GM06990 (cell line): ENCODE results near the gene ZBTB22.
"Not testable (repeated sequence)": the region's sequence is repeated elsewhere in the genome, so short reads cannot be mapped to it uniquely, and the experiment has no call there.

Experiments
- DNase-seq: peaks from one replicate; pipeline ENCODE4 v3.0.0-alpha.2; 2011; ENCODE audit not compliant: insufficient read length; ENCODE audit errors: extremely low read depth
- H3K27me3 ChIP-seq: replicated peaks from 2 replicates; pipeline ENCODE4 v1.6.0; 2011; ENCODE audit warnings: low read length; ENCODE audit not compliant: control insufficient read depth, insufficient read depth
- H3K36me3 ChIP-seq: 2 replicates; pipeline ENCODE4 v1.5.1; 2011; ENCODE audit warnings: low read length; ENCODE audit not compliant: control insufficient read depth, insufficient read depth
- H3K4me3 ChIP-seq: replicated peaks from 2 replicates; pipeline ENCODE4 v1.5.1; 2011; ENCODE audit warnings: low read depth, mild to moderate bottlenecking, control low read depth, low read length
- TF ChIP-seq, protein P1 (sequence below): IDR thresholded peaks from 2 replicates; pipeline ENCODE4 v1.5.1; 2011; ENCODE audit warnings: low read length, control low read depth, mild to moderate bottlenecking, inconsistent platforms; ENCODE audit not compliant: insufficient read depth, poor library complexity, severe bottlenecking

ZBTB22 gene

DNA sequence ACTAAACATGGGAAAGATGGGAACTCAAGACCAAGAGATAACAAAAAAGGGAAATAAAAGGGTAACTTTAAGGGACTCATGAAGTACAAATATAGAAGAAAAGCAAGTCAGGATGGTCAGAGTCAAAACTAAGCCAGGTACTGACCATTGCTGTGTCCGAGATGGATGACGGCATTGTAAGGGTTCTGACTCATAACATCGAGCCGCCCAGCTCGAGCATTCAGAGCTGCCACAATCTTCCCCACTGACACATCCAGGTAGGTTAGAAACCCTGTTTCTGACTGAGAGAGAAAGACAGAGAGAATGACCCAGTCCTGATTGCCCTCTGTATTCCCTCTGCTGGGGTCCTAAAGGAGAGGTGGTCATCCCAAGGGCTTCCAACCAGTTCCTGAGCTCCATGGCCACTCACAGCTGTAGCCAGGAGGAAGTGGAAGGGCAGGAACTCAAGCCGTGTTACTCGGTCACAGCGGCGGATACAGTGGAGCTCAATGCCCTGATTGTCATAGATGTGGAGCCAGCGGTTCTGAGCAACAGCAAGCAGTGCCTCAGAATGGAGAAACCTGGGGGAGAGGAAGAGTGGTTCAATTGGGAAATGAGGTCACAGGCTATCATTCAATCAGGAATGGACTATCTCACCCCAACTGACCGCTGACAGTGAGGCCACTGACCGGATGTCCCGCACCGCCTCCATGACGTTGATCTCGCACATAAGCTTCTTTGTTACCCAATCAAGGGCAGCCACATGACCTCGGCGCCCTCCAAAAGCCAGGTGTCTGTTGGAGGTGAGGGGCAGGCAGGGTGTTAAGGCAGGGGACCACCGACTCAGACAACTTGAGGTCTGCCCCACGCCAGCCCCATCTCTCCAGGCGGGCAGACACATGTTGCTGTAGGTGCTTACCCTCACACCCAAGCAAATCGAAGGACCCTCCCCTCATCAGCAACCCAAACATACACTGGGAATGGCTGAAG is 30.3 kb downstream of the ZBTB22 start:
- no peak overlapping the region for H3K4me3 ChIP-seq
- H3K36me3 ChIP-seq: peaks cover 16% of the 10 kb centered on the region
- TF ChIP-seq, protein P1, sequence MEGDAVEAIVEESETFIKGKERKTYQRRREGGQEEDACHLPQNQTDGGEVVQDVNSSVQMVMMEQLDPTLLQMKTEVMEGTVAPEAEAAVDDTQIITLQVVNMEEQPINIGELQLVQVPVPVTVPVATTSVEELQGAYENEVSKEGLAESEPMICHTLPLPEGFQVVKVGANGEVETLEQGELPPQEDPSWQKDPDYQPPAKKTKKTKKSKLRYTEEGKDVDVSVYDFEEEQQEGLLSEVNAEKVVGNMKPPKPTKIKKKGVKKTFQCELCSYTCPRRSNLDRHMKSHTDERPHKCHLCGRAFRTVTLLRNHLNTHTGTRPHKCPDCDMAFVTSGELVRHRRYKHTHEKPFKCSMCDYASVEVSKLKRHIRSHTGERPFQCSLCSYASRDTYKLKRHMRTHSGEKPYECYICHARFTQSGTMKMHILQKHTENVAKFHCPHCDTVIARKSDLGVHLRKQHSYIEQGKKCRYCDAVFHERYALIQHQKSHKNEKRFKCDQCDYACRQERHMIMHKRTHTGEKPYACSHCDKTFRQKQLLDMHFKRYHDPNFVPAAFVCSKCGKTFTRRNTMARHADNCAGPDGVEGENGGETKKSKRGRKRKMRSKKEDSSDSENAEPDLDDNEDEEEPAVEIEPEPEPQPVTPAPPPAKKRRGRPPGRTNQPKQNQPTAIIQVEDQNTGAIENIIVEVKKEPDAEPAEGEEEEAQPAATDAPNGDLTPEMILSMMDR: no peak

DNA sequence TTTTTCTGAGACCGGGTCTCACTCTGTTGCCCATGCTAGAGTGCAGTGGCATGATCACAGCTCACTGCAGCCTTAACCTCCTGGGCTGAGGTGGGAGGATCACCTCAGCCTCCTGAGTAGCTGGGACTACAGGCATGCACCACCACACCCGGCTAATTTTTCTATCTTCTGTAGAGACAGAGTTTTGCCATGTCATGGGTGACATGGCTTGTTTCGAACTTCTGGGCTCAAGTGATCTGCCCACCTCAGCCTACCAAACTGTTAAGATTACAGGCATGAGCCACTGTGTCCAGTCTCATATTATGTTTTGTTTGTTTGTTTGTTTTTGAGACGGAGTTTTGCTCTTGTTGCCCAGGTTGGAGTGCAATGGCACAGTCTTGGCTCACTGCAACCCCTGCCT is 32.3 kb downstream of the ZBTB22 start:
- H3K36me3 ChIP-seq: peaks cover 18% of the 10 kb centered on the region
- H3K4me3 ChIP-seq, DNase-seq, H3K27me3 ChIP-seq: not testable (repeated sequence)

More for the DNA sequence above, 30.3 kb downstream of the ZBTB22 start:
- DNase-seq: no peak
- H3K27me3 ChIP-seq: no peaks in the 10 kb centered on the region

DNA sequence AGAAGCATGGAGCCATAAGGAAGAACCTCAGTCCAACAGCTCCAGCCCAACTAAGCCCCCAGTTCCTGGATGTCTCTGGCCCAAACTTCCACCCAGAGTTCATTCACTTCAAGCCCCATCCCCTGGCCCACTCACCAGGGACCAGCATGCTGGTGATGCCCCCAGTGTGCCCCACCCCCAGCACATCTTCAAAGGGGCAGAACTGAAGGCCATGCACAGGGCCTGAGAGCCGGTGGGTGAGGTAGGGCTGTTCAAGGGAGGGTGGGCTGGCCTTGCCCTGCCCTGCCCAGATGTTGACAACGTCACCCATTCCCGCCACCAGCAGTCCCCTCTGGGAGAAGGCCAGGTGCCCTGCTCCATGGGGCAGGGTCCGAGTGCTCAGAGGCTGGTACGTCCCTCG is 37.0 kb downstream of the ZBTB22 start:
- TF ChIP-seq, protein P1: no peak
- Histone ChIP-seq H3K27me3 (no peaks in the 10 kb centered on the region), H3K4me3 (no peak overlapping the region), H3K36me3 (peaks cover 22% of the 10 kb centered on the region)
- no peak for DNase-seq

- no peaks in the 10 kb centered on the region for H3K27me3 ChIP-seq
- no peak for DNase-seq
- H3K4me3 ChIP-seq: no peak overlapping the region
- H3K36me3 ChIP-seq: peaks cover 22% of the 10 kb centered on the region
- TF ChIP-seq, protein P1: peak; percentile 46
These were observed 37.5 kb downstream of the ZBTB22 start for GRCh38 chr6:33279971-33280511.

DNA sequence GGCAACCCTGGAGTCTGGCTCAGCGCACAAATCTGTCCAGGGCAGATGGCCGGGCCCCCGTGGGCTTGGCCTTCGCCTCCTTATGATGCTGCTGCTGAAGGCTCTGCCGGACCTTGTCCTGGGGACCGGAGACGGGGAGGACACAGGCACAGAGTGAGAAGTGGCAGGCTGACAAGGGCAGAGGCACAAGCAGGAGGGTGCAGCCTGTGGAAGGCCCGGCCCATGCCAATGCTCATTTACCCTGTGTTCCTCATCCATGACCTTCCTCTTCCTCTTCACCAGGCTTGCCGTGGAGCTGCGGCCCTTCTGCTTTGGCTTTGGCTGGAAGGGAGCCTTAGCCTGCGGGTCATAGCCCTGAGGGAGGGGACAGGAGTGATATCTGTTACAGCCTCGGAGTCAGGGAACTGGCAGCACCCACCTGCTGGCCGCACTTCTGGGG is 38.3 kb downstream of the ZBTB22 start:
- TF ChIP-seq, protein P1: no peak
- DNase-seq: no peak
- no peak overlapping the region for H3K4me3 ChIP-seq
- peaks cover 25% of the 10 kb centered on the region for H3K36me3 ChIP-seq
- no peaks in the 10 kb centered on the region for H3K27me3 ChIP-seq

GRCh38 chr6:33278810-33279209 is 38.7 kb downstream of the ZBTB22 start:
- H3K27me3 ChIP-seq: no peaks in the 10 kb centered on the region
- H3K36me3 ChIP-seq: peaks cover 27% of the 10 kb centered on the region
- no peak overlapping the region for H3K4me3 ChIP-seq
- DNase-seq: no peak
- TF ChIP-seq, protein P1: no peak
